GM18870 (cell line): ENCODE measurements around the gene LINGO1.

Source experiments
- ATAC-seq: cut with Tn5 transposase; IDR thresholded peaks from one replicate; pipeline ENCODE4 v1.9.1; 2021; ENCODE audit warnings: moderate library complexity; ENCODE audit not compliant: unreplicated experiment

The LINGO1 gene

GRCh38 chr15:77632534-77633133, at the start of gene LINGO1:
LINGO1 (minus strand) TSS chr15:77632912; CDS start chr15:77632315, 597 bp downstream.
- no peak for ATAC-seq

GRCh38 chr15:77681362-77681761, 48.6 kb upstream of the LINGO1 start:
- ATAC-seq, result no peak

GRCh38 chr15:77676569-77677375, 44.1 kb upstream of the LINGO1 start:
- ATAC-seq, result no peak

GRCh38 chr15:77675806-77676415, 43.2 kb upstream of the LINGO1 start:
- no peak for ATAC-seq

GRCh38 chr15:77674327-77674726, 41.6 kb upstream of the LINGO1 start:
- ATAC-seq, result no peak

GRCh38 chr15:77673866-77674265, 41.2 kb upstream of the LINGO1 start:
- no peak for ATAC-seq

GRCh38 chr15:77672135-77672534, 39.4 kb upstream of the LINGO1 start:
- no peak for ATAC-seq

- no peak for ATAC-seq
These were observed 38.8 kb upstream of the LINGO1 start for GRCh38 chr15:77671362-77672056.

GRCh38 chr15:77670558-77671361, 38.0 kb upstream of the LINGO1 start:
- no peak for ATAC-seq

GRCh38 chr15:77669896-77670295, 37.2 kb upstream of the LINGO1 start:
- ATAC-seq, result no peak

GRCh38 chr15:77667338-77668234, 34.9 kb upstream of the LINGO1 start:
- ATAC-seq, result no peak

GRCh38 chr15:77666296-77666660, 33.6 kb upstream of the LINGO1 start:
- ATAC-seq, result no peak

GRCh38 chr15:77665530-77666295, 33.0 kb upstream of the LINGO1 start:
- no peak for ATAC-seq

- no peak for ATAC-seq
These were observed 31.7 kb upstream of the LINGO1 start for GRCh38 chr15:77664428-77664827.

GRCh38 chr15:77663256-77663655, 30.5 kb upstream of the LINGO1 start:
- ATAC-seq, result no peak

- ATAC-seq, result no peak
These were observed 26.9 kb upstream of the LINGO1 start for GRCh38 chr15:77659350-77660321.

- ATAC-seq, result no peak
These were observed 25.6 kb upstream of the LINGO1 start for GRCh38 chr15:77658304-77658703.
